Measurements from ENCODE around the gene MRFAP1L1.

DNA sequence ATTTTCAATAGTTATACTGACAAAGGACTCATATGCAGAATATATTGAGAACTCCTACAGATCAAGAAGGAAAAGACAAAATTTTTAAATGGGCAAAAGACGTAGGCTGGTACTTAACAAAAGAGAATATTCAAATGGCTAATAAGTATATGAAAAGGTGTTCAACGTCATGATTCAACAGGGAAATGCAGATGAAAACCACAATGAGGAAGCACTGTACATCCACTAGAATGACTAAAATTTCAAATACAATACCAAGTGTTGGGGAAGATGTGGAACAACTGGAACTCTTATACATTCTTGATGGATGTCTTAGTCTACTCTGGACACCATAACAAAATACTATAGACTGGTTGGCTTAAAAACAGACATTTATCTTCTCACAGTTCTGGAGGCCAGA lies 1.3 kb upstream of the MRFAP1L1 start:
- no peak for TF ChIP-seq ZNF76 (tag by site-specific recombination; IDR thresholded peaks at IDR 0.05; ENCODE audit: borderline replicate concordance, low read depth)
- TF ChIP-seq, protein P1, sequence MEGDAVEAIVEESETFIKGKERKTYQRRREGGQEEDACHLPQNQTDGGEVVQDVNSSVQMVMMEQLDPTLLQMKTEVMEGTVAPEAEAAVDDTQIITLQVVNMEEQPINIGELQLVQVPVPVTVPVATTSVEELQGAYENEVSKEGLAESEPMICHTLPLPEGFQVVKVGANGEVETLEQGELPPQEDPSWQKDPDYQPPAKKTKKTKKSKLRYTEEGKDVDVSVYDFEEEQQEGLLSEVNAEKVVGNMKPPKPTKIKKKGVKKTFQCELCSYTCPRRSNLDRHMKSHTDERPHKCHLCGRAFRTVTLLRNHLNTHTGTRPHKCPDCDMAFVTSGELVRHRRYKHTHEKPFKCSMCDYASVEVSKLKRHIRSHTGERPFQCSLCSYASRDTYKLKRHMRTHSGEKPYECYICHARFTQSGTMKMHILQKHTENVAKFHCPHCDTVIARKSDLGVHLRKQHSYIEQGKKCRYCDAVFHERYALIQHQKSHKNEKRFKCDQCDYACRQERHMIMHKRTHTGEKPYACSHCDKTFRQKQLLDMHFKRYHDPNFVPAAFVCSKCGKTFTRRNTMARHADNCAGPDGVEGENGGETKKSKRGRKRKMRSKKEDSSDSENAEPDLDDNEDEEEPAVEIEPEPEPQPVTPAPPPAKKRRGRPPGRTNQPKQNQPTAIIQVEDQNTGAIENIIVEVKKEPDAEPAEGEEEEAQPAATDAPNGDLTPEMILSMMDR (tag by site-specific recombination; IDR thresholded peaks at IDR 0.05) = no peak
- no peak for TF ChIP-seq ZNF785 (tag by site-specific recombination; IDR thresholded peaks at IDR 0.05)
- TF ChIP-seq ZNF140 (tag by site-specific recombination; IDR thresholded peaks at IDR 0.05) = no peak
- TF ChIP-seq ZNF792 (tag by site-specific recombination; IDR thresholded peaks at IDR 0.05) = no peak
- TF ChIP-seq, protein P2, sequence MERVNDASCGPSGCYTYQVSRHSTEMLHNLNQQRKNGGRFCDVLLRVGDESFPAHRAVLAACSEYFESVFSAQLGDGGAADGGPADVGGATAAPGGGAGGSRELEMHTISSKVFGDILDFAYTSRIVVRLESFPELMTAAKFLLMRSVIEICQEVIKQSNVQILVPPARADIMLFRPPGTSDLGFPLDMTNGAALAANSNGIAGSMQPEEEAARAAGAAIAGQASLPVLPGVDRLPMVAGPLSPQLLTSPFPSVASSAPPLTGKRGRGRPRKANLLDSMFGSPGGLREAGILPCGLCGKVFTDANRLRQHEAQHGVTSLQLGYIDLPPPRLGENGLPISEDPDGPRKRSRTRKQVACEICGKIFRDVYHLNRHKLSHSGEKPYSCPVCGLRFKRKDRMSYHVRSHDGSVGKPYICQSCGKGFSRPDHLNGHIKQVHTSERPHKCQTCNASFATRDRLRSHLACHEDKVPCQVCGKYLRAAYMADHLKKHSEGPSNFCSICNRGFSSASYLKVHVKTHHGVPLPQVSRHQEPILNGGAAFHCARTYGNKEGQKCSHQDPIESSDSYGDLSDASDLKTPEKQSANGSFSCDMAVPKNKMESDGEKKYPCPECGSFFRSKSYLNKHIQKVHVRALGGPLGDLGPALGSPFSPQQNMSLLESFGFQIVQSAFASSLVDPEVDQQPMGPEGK (tag by site-specific recombination; IDR thresholded peaks at IDR 0.05) = no peak
- no peak for TF ChIP-seq ZNF274 (IDR thresholded peaks at IDR 0.05; ENCODE audit: low read length)
- TF ChIP-seq ZNF274 (tag by site-specific recombination; IDR thresholded peaks at IDR 0.05; ENCODE audit: borderline replicate concordance) = peak; percentile 86; the same call in 1 of the 2 replicates
- no peak for TF ChIP-seq ZNF37A (tag by site-specific recombination; IDR thresholded peaks at IDR 0.05)
- TF ChIP-seq ZNF23 (tag by site-specific recombination; IDR thresholded peaks at IDR 0.05; ENCODE audit: borderline replicate concordance) = no peak

Measured in HEK293 (cell line).